Measurements from ENCODE around the gene INTS1.

INTS1 gene, protein sequence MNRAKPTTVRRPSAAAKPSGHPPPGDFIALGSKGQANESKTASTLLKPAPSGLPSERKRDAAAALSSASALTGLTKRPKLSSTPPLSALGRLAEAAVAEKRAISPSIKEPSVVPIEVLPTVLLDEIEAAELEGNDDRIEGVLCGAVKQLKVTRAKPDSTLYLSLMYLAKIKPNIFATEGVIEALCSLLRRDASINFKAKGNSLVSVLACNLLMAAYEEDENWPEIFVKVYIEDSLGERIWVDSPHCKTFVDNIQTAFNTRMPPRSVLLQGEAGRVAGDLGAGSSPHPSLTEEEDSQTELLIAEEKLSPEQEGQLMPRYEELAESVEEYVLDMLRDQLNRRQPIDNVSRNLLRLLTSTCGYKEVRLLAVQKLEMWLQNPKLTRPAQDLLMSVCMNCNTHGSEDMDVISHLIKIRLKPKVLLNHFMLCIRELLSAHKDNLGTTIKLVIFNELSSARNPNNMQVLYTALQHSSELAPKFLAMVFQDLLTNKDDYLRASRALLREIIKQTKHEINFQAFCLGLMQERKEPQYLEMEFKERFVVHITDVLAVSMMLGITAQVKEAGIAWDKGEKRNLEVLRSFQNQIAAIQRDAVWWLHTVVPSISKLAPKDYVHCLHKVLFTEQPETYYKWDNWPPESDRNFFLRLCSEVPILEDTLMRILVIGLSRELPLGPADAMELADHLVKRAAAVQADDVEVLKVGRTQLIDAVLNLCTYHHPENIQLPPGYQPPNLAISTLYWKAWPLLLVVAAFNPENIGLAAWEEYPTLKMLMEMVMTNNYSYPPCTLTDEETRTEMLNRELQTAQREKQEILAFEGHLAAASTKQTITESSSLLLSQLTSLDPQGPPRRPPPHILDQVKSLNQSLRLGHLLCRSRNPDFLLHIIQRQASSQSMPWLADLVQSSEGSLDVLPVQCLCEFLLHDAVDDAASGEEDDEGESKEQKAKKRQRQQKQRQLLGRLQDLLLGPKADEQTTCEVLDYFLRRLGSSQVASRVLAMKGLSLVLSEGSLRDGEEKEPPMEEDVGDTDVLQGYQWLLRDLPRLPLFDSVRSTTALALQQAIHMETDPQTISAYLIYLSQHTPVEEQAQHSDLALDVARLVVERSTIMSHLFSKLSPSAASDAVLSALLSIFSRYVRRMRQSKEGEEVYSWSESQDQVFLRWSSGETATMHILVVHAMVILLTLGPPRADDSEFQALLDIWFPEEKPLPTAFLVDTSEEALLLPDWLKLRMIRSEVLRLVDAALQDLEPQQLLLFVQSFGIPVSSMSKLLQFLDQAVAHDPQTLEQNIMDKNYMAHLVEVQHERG (N-terminal part only)

DNA sequence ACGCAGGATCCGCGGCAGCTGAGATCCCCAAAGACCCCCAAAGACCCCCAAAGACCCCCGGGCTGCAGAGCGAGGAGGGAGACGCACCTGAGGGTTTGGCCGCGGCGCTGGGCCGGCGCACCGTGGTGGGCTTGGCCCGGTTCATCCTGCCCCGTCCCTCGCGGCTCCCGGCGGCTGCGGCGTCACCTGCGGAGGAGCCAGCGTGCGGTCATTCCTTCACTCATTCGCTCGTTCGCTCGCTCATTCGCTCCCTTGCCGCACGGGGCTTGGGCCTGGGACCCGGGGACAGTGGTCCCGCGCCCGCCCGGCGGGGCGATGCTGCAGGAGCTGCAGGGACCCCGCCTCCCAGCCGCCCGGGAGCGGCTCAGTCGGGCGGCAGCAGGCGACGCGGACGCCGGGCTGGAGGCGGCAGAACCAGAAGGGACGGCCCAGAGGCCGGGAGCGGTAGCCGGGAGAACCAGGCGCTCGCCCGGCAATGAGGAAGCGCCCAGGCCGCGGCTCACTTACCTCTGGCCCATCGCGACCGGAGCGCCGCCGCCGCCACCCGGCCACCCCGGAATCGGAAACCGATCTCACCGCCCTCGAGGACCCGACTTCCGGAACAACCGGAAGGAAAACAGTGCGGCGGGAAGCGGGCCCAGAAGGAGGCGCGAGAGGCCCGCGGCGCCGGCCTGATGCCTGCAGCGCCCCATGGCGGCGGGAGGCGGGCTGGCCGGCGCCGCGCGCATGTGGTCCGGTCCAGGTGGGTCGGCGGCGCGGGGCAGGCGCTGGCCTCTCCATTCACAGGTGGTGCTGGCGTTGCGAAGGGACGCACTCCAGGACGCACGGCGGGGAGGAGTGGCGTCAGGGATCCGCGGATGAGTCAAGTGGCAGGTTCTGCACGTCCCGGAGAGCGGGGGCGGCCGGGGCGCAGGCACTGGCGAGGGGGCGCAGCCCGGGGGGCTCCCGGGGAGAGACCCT is at the start of gene INTS1:
TSS of gene INTS1 (minus strand) at position 574 of the 960 bp plus-strand sequence. CDS start at position 145, 429 bp downstream.
- DNase-seq, result peak; percentile 94
- in situ Hi-C loops (cut with MboI; ENCODE audit: low pct_unique_long_range_greater_than_20kb, low sequenced_read_pairs), result no loop called here

- in situ Hi-C loops (cut with MboI; ENCODE audit: low pct_unique_long_range_greater_than_20kb, low sequenced_read_pairs), result no loop called here
- DNase-seq, result no peak
Measured at GRCh38 chr7:1553512-1554210, 49.5 kb upstream of the INTS1 start.

GRCh38 chr7:1552200-1552599 is 48.0 kb upstream of the INTS1 start:
- in situ Hi-C loops (cut with MboI; ENCODE audit: low pct_unique_long_range_greater_than_20kb, low sequenced_read_pairs), result no loop called here
- no peak for DNase-seq

DNA sequence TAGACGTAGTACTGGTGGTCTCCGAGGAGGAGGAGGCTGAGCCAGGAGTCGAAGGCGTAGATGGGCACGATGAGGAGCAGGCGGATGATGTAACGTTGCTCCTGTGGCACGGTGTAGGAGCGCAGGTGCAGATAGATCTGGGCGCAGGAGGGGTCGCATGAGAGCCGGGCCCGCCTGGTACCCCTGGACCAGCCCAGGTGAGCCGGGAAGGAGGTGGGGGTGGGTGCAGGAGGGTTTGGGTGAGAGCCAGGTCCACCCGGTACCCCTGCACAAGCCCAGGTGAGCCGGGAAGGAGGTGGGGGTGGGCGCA is 46.6 kb upstream of the INTS1 start:
- in situ Hi-C loops (cut with MboI; ENCODE audit: low pct_unique_long_range_greater_than_20kb, low sequenced_read_pairs), result no loop called here
- DNase-seq, result no peak

- in situ Hi-C loops (cut with MboI; ENCODE audit: low pct_unique_long_range_greater_than_20kb, low sequenced_read_pairs), result no loop called here
- no peak for DNase-seq
Measured at GRCh38 chr7:1550005-1550845, 46.0 kb upstream of the INTS1 start.

DNA sequence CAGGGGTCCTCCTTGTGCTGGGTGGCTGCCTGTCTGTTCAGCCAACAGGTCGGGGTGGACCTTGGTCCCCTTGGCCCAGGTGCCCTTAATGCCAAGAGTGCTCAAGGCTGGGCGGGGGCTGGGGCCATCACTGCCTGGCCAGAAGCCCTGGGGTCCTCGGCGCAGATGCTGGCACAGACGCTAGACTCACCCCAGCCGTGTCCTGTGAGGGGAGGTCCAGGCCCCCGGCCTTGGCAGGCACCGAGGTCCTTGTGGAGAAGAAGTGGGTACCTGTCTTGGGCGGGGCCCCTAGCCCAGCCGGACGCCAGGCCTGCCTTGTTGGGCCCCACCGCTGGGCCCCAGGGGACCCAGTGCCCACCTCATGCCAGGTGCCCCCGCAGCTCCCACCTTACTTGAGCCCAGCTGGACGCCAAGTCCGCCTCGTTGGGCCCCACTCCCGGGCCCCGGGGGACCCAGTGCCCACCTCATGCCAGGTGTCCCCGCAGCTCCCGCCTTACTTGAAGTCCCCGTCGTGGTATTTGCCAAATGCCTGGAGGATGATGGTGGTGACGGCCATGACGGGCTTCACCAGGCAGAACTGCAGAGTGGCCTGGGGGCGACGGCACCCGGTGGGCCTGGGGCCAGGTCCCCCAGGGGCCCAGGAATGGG is 45.3 kb upstream of the INTS1 start:
- in situ Hi-C loops (cut with MboI; ENCODE audit: low pct_unique_long_range_greater_than_20kb, low sequenced_read_pairs), result no loop called here
- no peak for DNase-seq

- in situ Hi-C loops (cut with MboI; ENCODE audit: low pct_unique_long_range_greater_than_20kb, low sequenced_read_pairs), result no loop called here
- DNase-seq, result no peak
Measured at GRCh38 chr7:1548944-1549343, 44.8 kb upstream of the INTS1 start.

DNA sequence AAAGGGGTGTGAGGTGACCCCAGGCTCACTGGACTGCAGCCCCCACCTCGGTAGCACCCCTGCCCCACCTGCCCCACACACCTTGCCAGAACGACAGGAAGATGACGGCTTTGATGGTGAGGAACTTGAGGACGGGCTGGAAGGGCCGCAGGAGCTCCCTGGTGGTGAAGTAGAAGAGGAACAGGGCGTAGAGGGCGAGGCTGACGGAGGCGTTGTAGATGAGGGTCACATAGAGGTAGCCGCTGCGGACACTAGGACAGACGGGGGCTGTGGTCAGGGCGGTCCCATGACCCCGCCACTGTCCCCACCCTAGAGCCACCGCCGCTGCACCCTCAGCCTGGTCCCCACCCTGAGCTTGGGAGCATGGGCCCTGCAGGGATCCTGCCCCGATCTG is 44.2 kb upstream of the INTS1 start:
- DNase-seq, result peak; percentile 25
- in situ Hi-C loops (cut with MboI; ENCODE audit: low pct_unique_long_range_greater_than_20kb, low sequenced_read_pairs), result no loop called here

- in situ Hi-C loops (cut with MboI; ENCODE audit: low pct_unique_long_range_greater_than_20kb, low sequenced_read_pairs), result no loop called here
- no peak for DNase-seq
Measured at GRCh38 chr7:1547777-1548437, 43.7 kb upstream of the INTS1 start.

GRCh38 chr7:1546909-1547776 is 43.0 kb upstream of the INTS1 start:
- no peak for DNase-seq
- in situ Hi-C loops (cut with MboI; ENCODE audit: low pct_unique_long_range_greater_than_20kb, low sequenced_read_pairs), result no loop called here

DNA sequence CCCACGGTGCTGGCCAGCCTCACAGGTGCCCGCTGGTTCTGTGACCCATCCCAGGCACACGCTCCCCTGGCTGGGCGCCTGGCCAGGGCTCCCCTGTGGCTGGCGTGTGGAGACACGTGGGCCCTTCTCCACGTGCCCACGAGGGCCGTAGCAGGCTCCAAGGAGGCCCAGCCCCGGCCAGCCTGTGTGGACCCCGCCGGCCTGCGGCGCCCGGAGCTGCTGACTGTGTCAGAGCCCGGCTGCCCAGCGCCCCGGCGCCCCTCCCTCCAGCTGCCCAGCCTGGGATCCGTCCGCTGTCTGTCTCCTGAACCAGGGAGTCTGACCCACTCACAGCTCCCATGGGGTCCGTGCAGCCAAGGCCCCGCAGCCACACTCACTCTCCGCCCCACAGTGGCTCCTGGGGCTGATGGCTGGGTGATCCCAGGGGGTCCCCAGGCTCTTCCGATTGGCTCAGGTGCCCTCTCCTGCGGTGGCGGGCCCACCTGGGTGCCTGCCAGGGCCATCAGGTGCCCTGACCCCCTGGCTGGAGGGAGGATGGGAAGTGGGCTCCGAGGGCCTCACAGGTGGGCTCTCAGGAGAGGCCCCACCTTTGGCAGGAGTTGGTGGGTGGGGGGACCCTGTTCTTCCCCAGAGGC is 42.2 kb upstream of the INTS1 start:
- DNase-seq, result no peak
- in situ Hi-C loops (cut with MboI; ENCODE audit: low pct_unique_long_range_greater_than_20kb, low sequenced_read_pairs), result no loop called here

DNA sequence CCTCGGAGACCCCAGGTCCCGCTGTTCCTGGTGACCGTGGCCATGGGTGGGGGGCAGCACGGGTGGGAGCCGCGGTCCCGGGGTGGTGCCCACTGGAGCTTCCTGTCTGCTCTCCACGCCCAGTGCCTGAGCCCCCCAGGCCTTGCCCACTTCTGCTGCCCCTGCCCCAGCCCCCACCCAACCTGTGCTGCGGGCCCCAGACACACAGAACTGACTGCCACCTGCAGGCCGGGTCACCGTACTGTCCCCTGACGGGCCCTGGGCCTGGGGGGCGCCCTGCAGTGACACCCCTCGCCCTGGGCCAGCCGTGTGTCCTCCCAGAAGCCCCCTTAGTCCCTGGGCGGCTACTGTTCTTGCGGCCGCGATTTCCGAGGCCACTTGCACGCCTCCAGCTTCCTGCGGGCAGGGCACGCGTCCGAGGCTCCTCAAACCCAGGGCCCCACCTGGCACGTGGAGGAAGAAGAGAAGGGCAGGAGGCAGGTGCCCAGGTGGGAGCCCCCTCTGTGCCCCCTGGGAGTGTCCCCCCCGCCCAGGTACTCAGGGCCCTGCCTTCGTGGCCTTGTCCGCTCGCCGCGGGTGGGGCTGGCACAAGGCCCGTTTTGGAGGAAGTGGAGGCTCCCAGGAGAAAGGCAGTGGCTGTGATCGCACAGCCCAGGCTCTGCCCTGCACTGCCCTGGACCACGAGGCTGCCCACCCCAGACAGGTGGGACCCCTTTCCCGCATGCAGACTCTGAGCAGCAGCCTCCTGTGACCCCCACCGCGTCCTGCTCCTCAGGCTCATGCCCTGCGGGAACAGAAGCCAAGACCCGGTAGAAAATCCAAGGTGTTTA is 41.4 kb upstream of the INTS1 start:
- in situ Hi-C loops (cut with MboI; ENCODE audit: low pct_unique_long_range_greater_than_20kb, low sequenced_read_pairs), result no loop called here
- no peak for DNase-seq

- no peak for DNase-seq
- in situ Hi-C loops (cut with MboI; ENCODE audit: low pct_unique_long_range_greater_than_20kb, low sequenced_read_pairs), result no loop called here
Measured at GRCh38 chr7:1544896-1545416, 40.8 kb upstream of the INTS1 start.
